HepG2 (cell line): ENCODE measurements around the gene ADGRV1. TPM values are rescaled to one million over a fixed set of nuclear protein-coding genes. Genes with fewer than 3 reads are reported as not detected.

Source experiments
- ATAC-seq: fragments of 200-7000 bp; cut with Tn5 transposase; 3 replicates; pipeline ENCODE4 v1.9.1; 2020; ENCODE audit warnings: mild to moderate bottlenecking, moderate library complexity
- BruUV-seq: library from RNA; stranded (reverse); fragments of 400-500 nt; replicated peaks from 2 replicates; lab custom pipeline; 2021; lab: Mats Ljungman, UMichigan
- CTCF ChIA-PET: fragments of 300-600 bp; formaldehyde crosslinking; extraction: SDS; loops from one replicate; lab custom pipeline; 2021; ENCODE audit warnings: low total read pairs, inconsistent platforms, low intra/inter-chr PET ratio; lab: Yijun Ruan, JAX
- POLR2A ChIA-PET: fragments of 350-600 bp; sonication (Branson Sonifier 250); formaldehyde crosslinking; loops from one replicate; lab custom pipeline; 2020; ENCODE audit warnings: antibody characterized with exemption, inconsistent platforms; lab: Yijun Ruan, JAX
- DNase-seq: peaks from one replicate; pipeline ENCODE4 v3.0.0-alpha.2; 2015; ENCODE audit warnings: low spot score
- FAIRE-seq: peaks from 3 replicates; lab custom pipeline; 2011; peaks lifted over from hg19 to GRCh38; lab: Jason Lieb, UNC
- H2AFZ ChIP-seq: one replicate; pipeline ENCODE4 v1.6.1; 2011; ENCODE audit warnings: low read length, inconsistent platforms
- H3K27ac ChIP-seq: fragments of 300-600 bp; 3 replicates; pipeline ENCODE4 v1.8.0; 2011; ENCODE audit warnings: mixed run types, mild to moderate bottlenecking, mixed read lengths, low read length, inconsistent platforms; ENCODE audit not compliant: insufficient read depth; ENCODE audit errors: extremely low read length
- H3K27me3 ChIP-seq, 2 experiments: fragments of 200-600 bp in 1 of 2; 2 replicates in 1 of 2; 3 replicates in 1 of 2; pipeline versions ENCODE4 v1.6.0 to v1.8.0; 2011; ENCODE audit warnings: low read length in 2 of 2, mild to moderate bottlenecking in 2 of 2, moderate library complexity in 2 of 2, inconsistent platforms in 1 of 2; ENCODE audit not compliant: insufficient read depth in 2 of 2, control insufficient read depth in 1 of 2
- H3K36me3 ChIP-seq, 2 experiments: fragments of 200-600 bp in 1 of 2; replicated peaks in 1 of 2; 2 replicates in 1 of 2; 3 replicates in 1 of 2; pipeline versions ENCODE4 v1.5.1 to v1.8.0; 2011; ENCODE audit warnings: low read length in 2 of 2, inconsistent platforms in 1 of 2; ENCODE audit not compliant: insufficient read depth in 2 of 2, control insufficient read depth in 1 of 2
- H3K4me1 ChIP-seq: 2 replicates; pipeline ENCODE4 v1.5.1; 2012; ENCODE audit warnings: low read length, inconsistent platforms; ENCODE audit not compliant: insufficient read depth
- H3K4me2 ChIP-seq: 2 replicates; pipeline ENCODE4 v1.6.0; 2011; ENCODE audit warnings: low read depth, low read length, inconsistent platforms
- H3K4me3 ChIP-seq, 3 experiments: fragments of 200-600 bp in 1 of 3; sonication (generic), shearing (Covaris generic) in 1 of 3; replicated peaks in 1 of 3; 2 replicates each; pipeline ENCODE4 v1.5.1; 2011 to 2016; ENCODE audit warnings: low read length in 3 of 3, inconsistent platforms in 2 of 3, low read depth in 2 of 3, mild to moderate bottlenecking in 2 of 3, control low read depth in 1 of 3, mixed read lengths in 1 of 3; ENCODE audit not compliant: insufficient read depth in 1 of 3
- H3K79me2 ChIP-seq: one replicate; pipeline ENCODE4 v1.6.1; 2011; ENCODE audit warnings: low read length, inconsistent platforms; ENCODE audit not compliant: insufficient read depth
- H3K9ac ChIP-seq: 2 replicates; pipeline ENCODE4 v1.6.0; 2011; ENCODE audit warnings: mild to moderate bottlenecking, low read depth, low read length, inconsistent platforms; ENCODE audit not compliant: insufficient read depth
- H3K9me3 ChIP-seq: 2 replicates; pipeline ENCODE4 v1.5.1; 2012; ENCODE audit warnings: mild to moderate bottlenecking, low read length
- H4K20me1 ChIP-seq: 2 replicates; pipeline ENCODE4 v1.6.0; 2011; ENCODE audit warnings: inconsistent platforms, mild to moderate bottlenecking, low read length, moderate library complexity; ENCODE audit not compliant: insufficient read depth
- MED1 ChIP-seq: sonication (generic); formaldehyde crosslinking; IDR thresholded peaks from 2 replicates; pipeline ENCODE4 v1.4.0; 2020; ENCODE audit warnings: missing genetic modification reagents
- PITX1 ChIP-seq: sonication (generic); formaldehyde crosslinking; IDR thresholded peaks from 2 replicates; pipeline ENCODE4 v1.5.1; 2020; ENCODE audit warnings: mild to moderate bottlenecking, missing genetic modification reagents
- SSRP1 ChIP-seq: IDR thresholded peaks from 2 replicates; pipeline ENCODE4 v1.6.1; 2016; ENCODE audit warnings: control low read depth
- ZNF10 ChIP-seq: sonication (generic); formaldehyde crosslinking; IDR thresholded peaks from 2 replicates; pipeline ENCODE4 v1.4.0; 2020; ENCODE audit warnings: mild to moderate bottlenecking, low read depth, missing genetic modification reagents, borderline replicate concordance
- ZNF383 ChIP-seq: sonication (generic); formaldehyde crosslinking; IDR thresholded peaks from 2 replicates; pipeline ENCODE4 v1.4.0; 2020; ENCODE audit warnings: missing genetic modification reagents, mild to moderate bottlenecking, borderline replicate concordance
- ZNF75D ChIP-seq: sonication (generic); formaldehyde crosslinking; IDR thresholded peaks from 2 replicates; pipeline ENCODE4 v1.8.1; 2023; ENCODE audit warnings: missing genetic modification reagents, mild to moderate bottlenecking, borderline replicate concordance
- WGBS: methylation state at CpG from one replicate; pipeline ENCODE4 v1.1.6; 2017; ENCODE audit warnings: low lambda C conversion rate; 5-methylcytosine and 5-hydroxymethylcytosine counted together
- in situ Hi-C: cut with HindIII; loops from 2 replicates; pipeline ENCODE4 v1.10.0; 2017; ENCODE audit warnings: low pct_unique_long_range_greater_than_20kb; ENCODE audit not compliant: extremely low pct_ligation_motif_present
- intact Hi-C: fragments of 100-400 bp; cut with micrococcal nuclease; formaldehyde crosslinking; loops from one replicate; pipeline ENCODE4 v1.10.0; 2022; ENCODE audit not compliant: unreplicated experiment
- polyA plus RNA-seq, 8 experiments: library from polyadenylated mRNA; depleted of rRNA in 3 of 8; stranded (reverse) in 7 of 8; unstranded in 1 of 8; fragments of >200 nt; fragmentation: Illumina TruSeq in 4 of 8; extraction: Trizol in 4 of 8; gene quantifications; 2 replicates each; pipeline versions ENCODE4 v1.2.1 to v1.2.3, GENCODE V29; 2011 to 2016; ENCODE audit warnings: low read depth in 4 of 8, missing spikeins in 1 of 8, mixed read lengths in 1 of 8; ENCODE audit not compliant: insufficient read depth in 1 of 8
- total RNA-seq, 5 experiments: library from RNA; depleted of rRNA; stranded (reverse); fragments of >200 nt; fragmentation: Illumina TruSeq; extraction: Trizol; gene quantifications; 2 replicates each; pipeline ENCODE4 v1.2.3, GENCODE V29; 2016; ENCODE audit warnings: low read depth in 1 of 5
- TF ChIP-seq, protein P1 (sequence below): sonication (generic); formaldehyde crosslinking; IDR thresholded peaks from 2 replicates; pipeline ENCODE4 v1.8.0; 2023; ENCODE audit warnings: mild to moderate bottlenecking, missing genetic modification reagents
- TF ChIP-seq, protein P2 (sequence below): sonication (generic); formaldehyde crosslinking; IDR thresholded peaks from 2 replicates; pipeline ENCODE4 v1.4.0; 2020; ENCODE audit warnings: mild to moderate bottlenecking, missing genetic modification reagents

Gene ADGRV1
- total and polyA plus RNA-seq, 2 of the 13 experiments (the other 11 are each of a cell fraction or from before 2014, with no cell fraction given) = 1.7 to 3.9 TPM

DNA sequence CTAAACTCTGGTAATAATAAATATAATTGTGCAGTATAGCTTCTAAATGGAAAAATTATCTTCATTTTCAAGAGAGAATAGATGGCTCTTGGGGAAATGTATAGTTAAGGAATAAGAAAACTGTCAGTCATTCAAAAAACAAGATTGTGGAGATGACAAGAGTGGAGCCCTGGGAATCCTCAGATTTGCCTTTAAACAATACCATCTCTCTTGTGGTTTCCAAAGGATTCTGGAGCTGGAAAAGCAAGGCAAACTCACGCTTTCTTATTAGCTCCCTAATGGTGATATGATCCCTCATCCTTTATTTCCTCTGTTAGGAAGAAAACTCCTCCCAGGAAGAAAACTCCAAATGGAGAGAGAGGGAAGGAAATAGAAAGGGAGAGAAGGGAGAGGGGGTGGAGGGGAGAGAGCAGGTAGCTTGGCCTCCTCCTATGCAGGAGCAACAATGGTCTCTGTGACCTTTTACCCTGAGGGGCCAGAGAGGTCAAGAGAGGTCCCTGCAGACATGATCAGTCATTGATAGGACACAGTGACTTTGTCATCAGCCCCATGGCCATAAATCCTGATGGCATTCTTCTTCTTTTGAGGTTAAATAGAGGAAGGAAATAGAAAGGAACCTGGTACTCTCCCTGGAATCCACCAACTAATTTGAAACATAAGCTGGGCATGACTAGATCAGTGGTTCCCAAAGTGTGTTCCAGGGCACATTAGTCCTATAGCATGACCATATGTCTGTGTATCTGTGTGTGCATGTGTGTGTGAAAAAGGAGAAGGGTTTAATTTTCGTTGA is 512.4 kb downstream of the ADGRV1 start:
- ATAC-seq (no peak), FAIRE-seq (no peak), DNase-seq (no peak)
- H3K4me3 ChIP-seq = no peak overlapping the region
- WGBS = 23% methylated on average over 2 of the region's 2 CpGs
- no peak overlapping the region for H3K9ac ChIP-seq
- H3K4me2 ChIP-seq = no peak overlapping the region
- H3K27me3 ChIP-seq = no peaks in the 10 kb centered on the region
- CTCF ChIA-PET = no interaction called here
- H4K20me1 ChIP-seq = no peaks in the 10 kb centered on the region
- BruUV-seq = no TSS peak
- in situ Hi-C loops (no loop called here), intact Hi-C loops (no loop called here)
- no peaks in the 10 kb centered on the region for H3K79me2 ChIP-seq
- TF ChIP-seq ZNF10 (CRISPR knock-in tag) = no peak
- TF ChIP-seq, protein P1, sequence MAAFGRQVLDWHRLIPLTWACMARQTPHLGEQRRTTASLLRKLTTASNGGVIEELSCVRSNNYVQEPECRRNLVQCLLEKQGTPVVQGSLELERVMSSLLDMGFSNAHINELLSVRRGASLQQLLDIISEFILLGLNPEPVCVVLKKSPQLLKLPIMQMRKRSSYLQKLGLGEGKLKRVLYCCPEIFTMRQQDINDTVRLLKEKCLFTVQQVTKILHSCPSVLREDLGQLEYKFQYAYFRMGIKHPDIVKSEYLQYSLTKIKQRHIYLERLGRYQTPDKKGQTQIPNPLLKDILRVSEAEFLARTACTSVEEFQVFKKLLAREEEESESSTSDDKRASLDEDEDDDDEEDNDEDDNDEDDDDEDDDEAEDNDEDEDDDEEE (CRISPR knock-in tag) = no peak
- TF ChIP-seq PITX1 (CRISPR knock-in tag) = no peak
- TF ChIP-seq MED1 (CRISPR knock-in tag) = no peak
- no peak for TF ChIP-seq ZNF75D
- TF ChIP-seq, protein P2, sequence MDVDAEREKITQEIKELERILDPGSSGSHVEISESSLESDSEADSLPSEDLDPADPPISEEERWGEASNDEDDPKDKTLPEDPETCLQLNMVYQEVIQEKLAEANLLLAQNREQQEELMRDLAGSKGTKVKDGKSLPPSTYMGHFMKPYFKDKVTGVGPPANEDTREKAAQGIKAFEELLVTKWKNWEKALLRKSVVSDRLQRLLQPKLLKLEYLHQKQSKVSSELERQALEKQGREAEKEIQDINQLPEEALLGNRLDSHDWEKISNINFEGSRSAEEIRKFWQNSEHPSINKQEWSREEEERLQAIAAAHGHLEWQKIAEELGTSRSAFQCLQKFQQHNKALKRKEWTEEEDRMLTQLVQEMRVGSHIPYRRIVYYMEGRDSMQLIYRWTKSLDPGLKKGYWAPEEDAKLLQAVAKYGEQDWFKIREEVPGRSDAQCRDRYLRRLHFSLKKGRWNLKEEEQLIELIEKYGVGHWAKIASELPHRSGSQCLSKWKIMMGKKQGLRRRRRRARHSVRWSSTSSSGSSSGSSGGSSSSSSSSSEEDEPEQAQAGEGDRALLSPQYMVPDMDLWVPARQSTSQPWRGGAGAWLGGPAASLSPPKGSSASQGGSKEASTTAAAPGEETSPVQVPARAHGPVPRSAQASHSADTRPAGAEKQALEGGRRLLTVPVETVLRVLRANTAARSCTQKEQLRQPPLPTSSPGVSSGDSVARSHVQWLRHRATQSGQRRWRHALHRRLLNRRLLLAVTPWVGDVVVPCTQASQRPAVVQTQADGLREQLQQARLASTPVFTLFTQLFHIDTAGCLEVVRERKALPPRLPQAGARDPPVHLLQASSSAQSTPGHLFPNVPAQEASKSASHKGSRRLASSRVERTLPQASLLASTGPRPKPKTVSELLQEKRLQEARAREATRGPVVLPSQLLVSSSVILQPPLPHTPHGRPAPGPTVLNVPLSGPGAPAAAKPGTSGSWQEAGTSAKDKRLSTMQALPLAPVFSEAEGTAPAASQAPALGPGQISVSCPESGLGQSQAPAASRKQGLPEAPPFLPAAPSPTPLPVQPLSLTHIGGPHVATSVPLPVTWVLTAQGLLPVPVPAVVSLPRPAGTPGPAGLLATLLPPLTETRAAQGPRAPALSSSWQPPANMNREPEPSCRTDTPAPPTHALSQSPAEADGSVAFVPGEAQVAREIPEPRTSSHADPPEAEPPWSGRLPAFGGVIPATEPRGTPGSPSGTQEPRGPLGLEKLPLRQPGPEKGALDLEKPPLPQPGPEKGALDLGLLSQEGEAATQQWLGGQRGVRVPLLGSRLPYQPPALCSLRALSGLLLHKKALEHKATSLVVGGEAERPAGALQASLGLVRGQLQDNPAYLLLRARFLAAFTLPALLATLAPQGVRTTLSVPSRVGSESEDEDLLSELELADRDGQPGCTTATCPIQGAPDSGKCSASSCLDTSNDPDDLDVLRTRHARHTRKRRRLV (CRISPR knock-in tag) = no peak
- no peak for TF ChIP-seq ZNF383
- TF ChIP-seq SSRP1 (CRISPR knock-in tag) = no peak
- POLR2A ChIA-PET = no interaction called here
- no peak overlapping the region for H3K27ac ChIP-seq
- H2AFZ ChIP-seq = no peak overlapping the region
- no peaks in the 10 kb centered on the region for H3K9me3 ChIP-seq
- no peaks in the 10 kb centered on the region for H3K36me3 ChIP-seq
- no peaks in the 10 kb centered on the region for H3K4me1 ChIP-seq
